SIG-M5 (cell line): ENCODE data around the gene GLUL.

Source experiments
- DNase-seq: peaks from one replicate; lab custom pipeline; 2025; lab: John Stamatoyannopoulos, UW

GLUL gene

DNA sequence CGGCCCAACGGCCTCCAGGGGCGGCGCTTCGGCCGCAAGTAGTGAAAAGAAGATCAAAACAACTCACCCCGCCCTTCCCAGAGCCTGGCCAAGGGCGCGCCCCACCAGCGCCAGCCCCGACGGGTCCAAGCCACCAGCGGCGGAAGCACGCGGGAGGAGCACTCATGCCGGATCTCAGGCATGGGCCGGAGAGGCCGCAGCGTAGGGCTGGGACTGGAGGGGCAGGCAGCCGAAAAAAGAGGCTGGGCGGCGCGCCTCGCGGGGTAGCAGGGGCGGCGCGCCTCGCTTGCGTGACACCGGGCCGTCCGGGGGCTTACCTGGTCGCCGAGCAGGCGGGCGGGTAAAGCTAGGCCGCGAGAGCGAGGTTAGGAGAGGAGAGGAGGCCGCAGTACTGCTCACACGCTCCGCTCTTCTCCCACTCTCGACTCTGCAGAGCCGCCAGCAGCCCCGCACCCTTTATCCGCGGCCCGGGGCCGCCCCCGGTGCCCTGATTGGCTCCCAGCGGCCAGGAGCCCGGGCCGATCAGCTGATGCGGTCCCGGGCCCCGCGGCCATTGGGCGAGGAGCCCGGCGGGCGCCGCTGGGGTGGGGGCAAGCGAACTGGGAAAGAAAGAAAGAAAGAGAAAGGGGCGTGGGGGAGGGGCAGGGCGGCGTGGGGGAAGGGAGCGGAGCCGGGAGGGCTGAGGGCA is at the start of gene GLUL:
TSS of gene GLUL (minus strand) at position 429 of the 688 bp plus-strand sequence. CDS start 3,053 bp downstream, outside the sequence.
- peak; percentile 68 for DNase-seq

- no peak for DNase-seq
Measured at GRCh38 chr1:182438326-182438725, 46.7 kb upstream of the GLUL start.

GRCh38 chr1:182433580-182433979 is 42.0 kb upstream of the GLUL start:
- DNase-seq, result no peak

- no peak for DNase-seq
Measured at GRCh38 chr1:182431278-182431677, 39.7 kb upstream of the GLUL start.

DNA sequence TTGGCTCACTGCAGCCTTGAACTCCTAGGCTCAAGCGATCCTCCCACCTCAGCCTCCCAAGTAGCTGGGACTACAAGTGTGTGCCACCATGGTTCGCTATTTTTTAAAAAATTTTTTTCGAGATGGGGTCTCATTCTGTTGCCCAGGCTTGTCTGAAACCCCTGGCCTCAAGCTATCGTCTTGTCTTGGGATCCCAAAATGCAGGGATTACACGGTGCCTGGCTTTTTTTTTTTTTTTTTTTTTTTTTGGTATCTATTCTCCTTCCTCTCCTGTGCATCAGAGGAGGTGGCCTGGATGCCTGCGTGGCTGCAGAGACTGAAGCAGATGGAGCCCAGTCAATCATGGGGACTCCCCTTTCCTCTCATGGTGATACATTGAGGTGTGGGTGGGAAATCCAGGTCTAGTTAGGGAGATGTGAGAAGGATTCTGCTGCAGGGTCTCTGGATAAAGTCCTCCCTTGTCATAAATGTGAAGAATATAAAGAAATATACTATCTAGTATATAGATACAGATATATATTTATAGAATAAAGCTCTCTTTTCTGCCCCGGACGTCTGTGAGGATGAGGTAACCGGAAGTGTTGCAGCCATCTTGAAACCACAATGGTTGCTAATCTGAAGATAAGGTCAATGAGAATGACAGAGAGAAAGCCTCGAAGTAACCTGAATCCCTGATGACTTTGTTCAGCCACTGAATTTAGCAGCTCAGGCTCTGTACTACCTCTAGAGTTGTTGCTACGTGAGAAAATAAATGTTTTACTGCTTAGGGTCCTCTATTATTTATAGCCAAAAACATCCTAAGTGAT is 38.9 kb upstream of the GLUL start:
- DNase-seq, result no peak

GRCh38 chr1:182428043-182428442 is 36.5 kb upstream of the GLUL start:
- DNase-seq, result no peak

DNA sequence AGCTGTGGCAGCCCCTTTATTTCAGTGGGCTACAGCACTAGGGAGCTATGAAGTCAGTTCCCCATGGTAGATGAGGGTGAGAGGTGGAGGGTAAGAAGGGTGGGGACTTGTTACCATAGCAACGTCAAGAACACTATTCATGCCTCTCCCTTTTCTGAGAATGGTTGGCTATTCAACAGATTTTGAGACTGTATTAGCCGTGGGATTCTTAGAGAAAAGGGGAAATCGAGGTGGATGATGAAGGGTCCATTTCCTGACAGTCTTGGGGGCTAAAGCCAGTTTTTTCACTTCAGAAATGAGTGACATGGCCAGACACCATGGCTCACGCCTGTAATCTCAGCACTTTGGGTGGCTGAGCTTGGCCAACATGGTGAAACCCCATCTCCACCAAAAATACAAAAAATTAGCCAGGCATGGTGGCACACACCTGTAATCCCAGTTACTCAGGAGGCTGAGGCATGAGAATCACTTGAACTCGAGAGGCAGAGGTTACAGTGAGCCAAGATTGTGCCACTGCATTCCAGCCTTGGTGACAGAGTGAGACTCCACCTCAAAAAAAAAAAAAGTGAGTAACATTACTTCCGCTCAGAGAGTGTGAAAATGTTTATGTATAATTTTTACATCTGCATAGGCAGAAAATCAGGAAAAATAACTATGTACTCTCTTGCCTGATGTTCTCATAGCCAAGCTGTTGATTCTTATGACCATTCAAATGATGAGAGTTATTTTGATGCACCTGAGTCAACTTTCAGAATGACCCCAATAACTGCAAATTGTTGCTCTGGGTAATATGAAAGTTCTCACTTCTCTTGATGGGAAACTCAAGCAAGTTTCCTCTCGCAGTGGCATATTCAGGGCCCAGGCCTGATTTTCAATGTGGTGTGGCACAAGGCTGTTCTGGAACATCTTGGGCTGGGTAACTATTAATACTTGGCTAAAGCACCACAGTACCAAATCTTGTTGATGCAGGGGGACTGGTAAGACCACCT is 35.1 kb upstream of the GLUL start:
- DNase-seq, result no peak

DNA sequence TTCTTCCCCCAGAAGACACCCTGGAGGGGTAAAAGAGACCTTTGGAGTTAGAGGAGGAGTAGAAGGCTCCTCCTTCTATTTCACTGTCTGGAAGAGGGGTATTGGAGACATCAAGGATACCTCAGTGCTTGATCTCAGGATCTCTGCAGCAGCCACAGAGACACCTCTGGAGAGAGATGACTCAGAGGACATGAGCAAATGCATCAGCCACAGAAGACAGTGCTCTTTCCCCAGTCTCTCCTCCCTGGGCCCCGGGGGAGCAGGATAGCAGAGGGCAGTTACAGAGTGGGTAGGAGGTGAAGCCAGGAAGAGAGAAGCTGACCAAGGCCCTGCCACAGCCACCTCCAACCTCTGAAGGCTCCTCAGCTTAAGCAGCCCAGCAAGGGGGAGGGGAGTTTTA is 24.2 kb upstream of the GLUL start:
- DNase-seq, result no peak

DNA sequence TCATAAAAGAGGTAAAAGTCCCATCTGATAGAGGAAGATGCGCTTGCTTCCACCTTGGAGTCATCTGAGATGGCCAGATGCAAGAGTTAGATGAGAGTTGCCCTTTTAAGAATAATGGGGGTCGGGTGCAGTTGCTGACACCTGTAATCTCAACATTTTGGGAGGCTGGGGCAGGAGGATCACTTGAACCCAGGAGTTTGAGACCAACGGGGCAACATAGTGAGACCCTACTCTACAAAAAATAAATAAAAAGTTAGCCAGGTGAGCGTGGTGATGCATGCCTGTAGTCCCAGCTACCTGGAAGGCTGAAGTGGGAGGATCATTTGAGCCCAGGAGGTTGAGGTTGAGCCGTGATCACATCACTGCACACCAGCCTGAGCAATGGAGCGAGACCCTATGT is 22.4 kb upstream of the GLUL start:
- DNase-seq, result no peak

DNA sequence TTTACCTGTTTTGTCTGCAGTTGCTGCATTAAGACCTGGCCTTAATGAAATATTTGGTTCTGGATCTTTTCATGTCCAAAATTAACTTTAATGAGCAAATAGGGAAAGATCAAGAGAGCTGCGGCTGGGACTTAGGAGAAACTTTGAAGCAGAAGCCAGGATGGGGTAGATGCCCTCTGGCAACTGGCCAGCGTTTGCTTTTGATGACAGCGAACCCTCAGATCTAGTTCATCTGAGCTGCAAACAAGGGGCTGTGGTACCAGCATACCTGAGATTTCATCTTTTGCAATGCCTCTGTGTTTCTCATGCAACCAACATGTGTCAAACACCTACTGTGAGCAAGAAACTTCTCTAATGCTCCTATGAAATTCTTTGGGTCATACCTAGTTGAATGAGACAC is 21.9 kb upstream of the GLUL start:
- no peak for DNase-seq

GRCh38 chr1:182410620-182411273 is 19.2 kb upstream of the GLUL start:
- no peak for DNase-seq

DNA sequence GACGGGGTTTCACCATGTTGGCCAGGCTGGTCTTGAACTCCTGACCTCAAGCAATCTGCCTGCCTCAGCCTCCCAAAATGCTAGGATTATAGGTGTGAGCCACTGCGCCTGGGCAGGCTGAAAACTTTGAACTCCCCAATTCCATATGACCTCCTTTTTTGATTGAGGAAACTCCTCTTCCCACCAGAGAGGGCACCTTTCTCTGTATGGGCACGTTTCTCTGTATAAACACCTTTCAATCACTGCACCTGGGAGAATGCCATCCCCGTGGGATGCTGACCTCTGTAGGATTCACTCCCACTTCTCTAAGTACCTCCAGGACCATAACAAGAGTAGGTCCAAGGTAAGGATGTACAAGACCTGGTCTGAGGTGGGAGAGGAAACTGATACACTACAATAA is 18.5 kb upstream of the GLUL start:
- DNase-seq, result no peak

DNA sequence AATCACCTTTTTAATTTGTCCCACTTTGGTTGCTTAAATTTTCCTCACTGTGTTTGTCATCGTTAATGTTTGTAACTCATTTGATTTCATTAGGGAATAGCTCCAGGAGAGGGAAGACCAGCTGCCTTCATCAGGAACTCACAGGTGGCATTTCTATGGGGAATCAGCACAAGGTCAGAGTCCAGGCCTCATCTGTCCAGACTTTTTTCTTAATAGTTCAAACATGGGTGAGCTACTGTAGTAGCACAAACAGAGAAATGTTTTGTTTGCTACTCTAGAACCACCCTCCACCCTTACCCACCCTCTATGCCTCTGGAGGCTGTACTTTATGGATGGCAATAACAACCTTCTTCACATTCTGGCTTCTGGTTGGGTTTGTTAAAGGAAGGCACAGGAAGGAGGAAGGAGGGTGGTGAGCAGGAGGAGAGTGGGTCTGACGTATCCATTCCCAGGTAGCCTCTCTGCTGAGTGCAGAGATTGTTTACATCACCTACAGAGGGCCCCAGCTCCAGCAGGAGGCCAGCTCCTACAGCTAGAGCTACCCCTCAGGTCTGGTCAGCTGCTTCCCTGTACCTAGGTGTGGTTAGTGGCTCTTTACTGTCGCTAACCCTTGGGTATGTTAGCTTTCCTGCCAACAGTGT is 17.0 kb upstream of the GLUL start:
- no peak for DNase-seq

DNA sequence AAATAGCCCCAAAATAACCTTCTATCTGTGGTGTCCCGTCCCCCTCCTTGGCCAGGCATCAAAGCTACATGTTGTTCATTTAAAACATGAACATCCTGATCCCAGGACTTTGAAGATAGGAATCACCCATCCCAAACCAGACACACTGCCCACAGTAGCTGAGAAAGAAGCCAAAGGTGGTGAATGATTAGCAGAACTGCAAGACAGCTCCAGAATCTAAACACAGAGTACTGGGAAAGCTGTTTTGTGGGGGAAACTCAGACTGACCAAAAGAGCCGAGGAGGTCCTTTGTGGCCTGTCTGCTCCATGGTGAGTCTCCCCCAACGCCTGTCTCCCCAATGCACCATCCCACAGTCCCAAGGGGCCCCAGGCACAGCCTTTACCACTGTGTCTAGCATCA is 16.1 kb upstream of the GLUL start:
- DNase-seq, result no peak

DNA sequence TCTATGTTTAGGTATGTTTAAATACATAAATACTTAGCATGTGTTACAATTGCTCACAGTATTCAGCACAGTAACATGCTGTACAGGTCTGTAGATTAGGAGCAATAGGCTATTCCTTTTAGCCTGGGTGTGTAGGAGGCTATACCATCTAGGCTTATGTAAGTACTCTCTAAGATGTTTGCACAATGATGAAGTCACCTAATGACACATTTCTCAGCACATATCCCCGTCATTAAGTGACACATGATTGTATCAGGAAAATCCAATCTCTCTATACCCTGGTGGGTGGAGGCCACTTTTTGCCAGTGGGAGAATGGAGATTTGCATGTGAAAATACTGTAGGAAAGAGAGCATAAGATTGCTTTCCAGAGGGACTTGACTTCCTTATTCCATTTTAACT is 14.4 kb upstream of the GLUL start:
- DNase-seq, result no peak

- DNase-seq, result no peak
Measured at GRCh38 chr1:182405578-182405977, 14.0 kb upstream of the GLUL start.

GRCh38 chr1:182404781-182405180 is 13.2 kb upstream of the GLUL start:
- DNase-seq, result no peak

DNA sequence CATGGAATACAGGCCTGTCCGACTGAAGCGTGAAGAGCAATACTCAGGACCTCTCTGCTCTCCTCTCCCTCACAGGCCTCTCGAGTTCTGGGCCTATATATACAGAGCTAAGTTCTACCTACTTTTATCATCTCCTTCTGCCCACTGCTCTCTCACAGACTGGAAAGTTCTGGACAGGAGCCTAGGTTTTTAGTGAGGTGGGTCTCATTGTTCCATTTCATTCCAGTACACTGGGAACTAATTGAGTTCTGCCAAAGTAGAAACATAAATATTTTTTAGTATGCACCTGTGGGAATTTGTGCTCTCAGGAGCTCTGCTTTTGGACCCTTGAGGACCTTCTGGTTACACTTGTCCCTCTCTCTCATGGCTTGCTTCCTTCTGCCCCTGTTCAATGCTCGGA is 9.0 kb upstream of the GLUL start, which contains the start of gene TEDDM1:
TSS of gene TEDDM1 (minus strand) at position 101 of the 400 bp plus-strand sequence. CDS start 182 bp downstream, outside the sequence.
- no peak for DNase-seq

DNA sequence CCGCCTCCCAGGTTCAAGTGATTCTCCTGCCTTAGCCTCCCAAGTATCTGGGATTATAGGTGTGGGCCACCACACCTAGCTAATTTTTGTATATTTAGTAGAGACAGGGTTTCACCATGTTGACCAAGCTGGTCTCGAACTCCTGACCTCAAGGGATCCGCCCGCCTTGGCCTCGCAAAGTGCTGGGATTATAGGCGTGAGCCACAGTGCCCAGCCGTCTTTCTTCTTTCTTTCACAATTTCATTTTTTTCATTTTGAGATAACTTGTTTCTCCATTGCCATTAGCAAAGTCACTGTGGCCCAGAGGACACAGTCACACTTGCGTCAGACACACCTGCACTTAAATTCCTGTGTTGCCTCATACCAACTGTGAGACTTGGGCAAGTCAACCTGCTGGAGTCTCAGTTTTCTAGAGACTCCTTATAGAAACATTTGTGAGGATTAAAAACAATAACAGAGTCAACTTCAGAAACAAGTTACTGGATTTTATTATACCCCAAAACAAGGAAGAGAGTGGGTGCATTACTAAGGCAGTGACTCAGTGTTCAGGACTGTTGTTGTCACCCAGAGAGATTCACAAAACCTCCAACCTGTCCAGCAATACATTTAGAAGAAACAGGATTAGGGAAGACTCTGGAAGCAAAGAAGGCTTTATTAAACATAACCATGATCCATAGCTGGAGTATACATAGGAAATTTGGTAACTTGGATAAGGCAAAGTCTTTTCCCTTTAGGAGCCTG is 6.2 kb upstream of the GLUL start:
- no peak for DNase-seq

DNA sequence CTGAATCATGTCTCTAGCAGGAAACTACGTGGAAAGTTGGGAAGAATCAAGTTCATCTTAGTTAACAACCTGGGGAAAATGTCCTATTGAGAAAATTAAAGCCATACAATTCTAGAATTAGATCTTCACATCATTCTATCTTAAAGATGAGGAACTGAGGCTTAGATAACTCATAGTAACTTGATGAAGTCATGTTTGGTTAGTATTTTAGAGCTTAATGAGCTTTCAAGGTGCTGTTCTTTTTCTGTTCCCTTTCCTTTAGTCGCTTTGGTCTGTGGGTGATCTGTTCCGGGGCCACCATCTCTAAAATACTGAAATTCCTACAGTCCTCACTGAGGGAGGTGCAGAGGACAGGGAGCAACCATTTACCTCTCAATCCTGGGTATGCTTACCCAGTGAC is 4.3 kb upstream of the GLUL start:
- DNase-seq, result no peak
